T-helper 2 cell (primary cell): ENCODE data around the gene ITPR2.
"Not testable (repeated sequence)": the region's sequence is repeated elsewhere in the genome, so short reads cannot be mapped to it uniquely, and the experiment has no call there.

ENCODE experiments used
- DNase-seq, 5 experiments: peaks; one replicate each; pipeline versions ENCODE4 v3.0.0 to v3.0.0-alpha.2; 2012 to 2022

The ITPR2 gene

DNA sequence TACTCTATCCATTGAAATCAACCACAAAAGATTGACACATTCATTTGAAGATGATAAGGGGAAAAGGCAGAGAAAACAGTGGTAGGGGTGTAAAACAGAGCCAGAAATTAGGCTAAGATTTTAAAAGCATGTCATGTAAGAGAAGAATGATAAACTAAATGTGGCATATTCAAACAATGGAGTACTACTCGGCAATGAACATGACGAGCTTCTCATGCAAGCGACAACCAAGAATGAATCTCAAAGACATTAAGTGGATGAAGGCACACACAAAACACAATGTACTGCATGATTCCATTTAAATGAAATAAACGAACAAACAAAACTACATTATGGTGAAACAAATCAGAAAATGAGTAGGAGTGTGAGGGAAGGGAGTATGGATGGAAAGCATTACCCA is 134.8 kb downstream of the ITPR2 start:
- no peak for DNase-seq

DNA sequence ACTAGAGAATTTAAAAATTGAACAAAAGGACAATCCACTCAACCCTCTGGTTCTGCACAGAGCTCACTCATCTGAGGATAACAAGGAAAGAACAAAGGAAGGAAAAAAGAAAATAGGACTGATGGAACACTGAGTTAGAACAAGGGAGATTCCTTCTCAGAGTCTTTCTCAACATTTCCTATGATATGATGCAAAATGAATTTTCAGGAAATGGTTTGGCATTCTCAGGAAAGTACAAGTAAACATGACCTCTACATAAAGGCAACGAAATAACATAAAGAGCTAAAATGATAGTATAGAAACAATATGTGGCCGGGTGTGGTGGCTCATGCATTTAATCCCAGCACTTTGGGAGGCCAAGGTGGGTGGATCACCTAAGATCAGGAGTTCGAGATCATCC is 135.8 kb downstream of the ITPR2 start:
- DNase-seq, result no peak

- DNase-seq, result peak in 1 of 5 experiments; percentile 81
Observed at GRCh38 chr12:26696613-26697092, 136.3 kb downstream of the ITPR2 start.

DNA sequence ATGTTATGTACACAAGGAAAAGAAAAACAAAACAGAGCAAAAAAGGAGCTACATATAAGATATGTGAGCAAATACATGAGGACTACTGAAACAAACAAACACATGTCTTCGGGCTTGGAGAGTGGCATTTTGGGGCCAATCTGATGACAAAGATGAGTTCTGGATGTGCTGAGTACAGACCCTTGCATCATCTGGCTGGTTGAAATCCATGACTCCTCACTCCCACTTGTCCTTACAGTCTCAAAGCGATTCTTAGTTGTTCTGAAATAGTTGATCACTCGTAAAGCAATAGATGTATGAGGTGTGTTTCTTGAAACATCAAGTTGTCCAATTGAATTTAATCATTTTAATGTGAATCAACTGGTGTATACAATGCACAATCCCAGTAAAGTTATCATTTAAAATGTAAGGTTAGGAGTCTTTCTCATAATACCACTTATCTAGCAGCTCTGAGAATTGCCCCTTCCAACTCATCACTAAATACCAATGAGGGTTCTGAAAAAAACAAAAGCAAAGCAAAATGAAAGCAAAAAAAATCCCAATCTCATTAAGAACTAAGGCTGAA is 136.9 kb downstream of the ITPR2 start:
- no peak for DNase-seq

DNA sequence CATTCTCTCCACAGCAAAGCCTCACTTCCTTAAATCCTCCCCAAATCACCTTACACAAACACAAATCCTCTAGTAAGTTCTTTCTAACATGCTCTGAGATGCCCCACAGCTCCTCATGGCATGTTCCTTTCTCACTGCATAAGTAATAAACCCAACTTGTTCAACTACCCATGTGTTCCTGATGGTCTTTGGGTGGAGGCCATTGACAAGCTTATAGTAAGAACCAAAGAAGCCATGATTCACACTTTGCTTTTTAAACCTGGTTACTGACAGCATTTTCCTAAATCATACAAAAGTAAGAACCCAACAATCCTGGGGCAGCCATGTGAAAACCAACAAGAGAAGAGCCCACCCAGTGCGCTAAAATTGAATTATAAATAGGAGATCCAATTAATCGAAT is 138.6 kb downstream of the ITPR2 start:
- no peak for DNase-seq

DNA sequence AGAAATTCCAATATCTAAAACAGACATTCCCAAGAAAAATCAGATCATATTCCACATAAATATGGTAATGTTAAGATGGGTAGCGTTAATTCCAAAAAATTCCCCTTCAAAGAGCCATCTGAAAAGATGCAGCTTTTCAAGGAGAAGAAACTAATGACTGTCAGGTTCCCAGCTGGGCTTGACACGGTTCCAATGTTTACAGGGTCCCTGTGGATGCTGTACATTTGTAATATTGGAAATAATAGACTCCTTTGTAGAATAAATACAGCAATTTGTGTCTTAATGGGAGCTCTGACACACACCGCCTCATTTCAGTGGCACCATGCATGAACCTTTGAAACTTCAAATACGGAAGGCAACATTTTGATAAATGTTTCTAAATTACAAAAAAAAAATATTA is 140.6 kb downstream of the ITPR2 start:
- no peak for DNase-seq

DNA sequence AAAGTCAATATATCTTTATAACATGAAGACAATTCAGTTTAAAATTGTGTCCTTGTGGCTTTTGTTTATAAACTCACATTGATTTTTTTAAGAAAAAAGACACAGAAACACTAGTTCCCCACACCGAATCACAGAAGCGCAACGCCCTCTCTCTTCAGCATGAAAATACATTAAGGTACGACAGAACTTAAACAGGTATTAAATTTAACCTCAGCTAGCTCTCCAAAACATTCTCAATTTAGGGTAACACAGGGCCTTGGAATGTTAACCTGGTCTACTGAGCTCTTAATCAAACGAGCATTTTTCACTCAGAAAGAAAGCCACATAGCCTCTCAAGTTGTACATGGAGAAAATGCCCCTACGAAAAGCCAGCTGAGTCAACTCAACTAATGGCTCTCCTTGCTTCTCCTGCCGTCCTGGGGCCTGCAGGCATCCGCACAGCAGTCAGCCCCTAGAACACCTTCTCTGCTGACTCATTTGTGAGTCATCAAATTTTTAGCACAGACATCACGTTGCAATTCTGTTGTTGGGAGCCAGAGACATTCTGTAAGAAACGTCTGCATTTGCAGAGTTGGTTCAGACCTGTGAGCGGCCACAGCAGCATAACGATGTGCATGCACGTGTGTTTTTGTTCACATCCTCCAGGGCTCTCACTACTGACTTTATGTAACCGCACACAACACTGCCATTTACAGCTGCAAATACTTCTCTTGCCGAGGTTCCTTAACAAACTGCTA is 141.6 kb downstream of the ITPR2 start:
- no peak for DNase-seq

- DNase-seq, result no peak
Observed at GRCh38 chr12:26690601-26691000, 142.4 kb downstream of the ITPR2 start.

GRCh38 chr12:26689281-26689841 is 143.6 kb downstream of the ITPR2 start:
- DNase-seq, result no peak

DNA sequence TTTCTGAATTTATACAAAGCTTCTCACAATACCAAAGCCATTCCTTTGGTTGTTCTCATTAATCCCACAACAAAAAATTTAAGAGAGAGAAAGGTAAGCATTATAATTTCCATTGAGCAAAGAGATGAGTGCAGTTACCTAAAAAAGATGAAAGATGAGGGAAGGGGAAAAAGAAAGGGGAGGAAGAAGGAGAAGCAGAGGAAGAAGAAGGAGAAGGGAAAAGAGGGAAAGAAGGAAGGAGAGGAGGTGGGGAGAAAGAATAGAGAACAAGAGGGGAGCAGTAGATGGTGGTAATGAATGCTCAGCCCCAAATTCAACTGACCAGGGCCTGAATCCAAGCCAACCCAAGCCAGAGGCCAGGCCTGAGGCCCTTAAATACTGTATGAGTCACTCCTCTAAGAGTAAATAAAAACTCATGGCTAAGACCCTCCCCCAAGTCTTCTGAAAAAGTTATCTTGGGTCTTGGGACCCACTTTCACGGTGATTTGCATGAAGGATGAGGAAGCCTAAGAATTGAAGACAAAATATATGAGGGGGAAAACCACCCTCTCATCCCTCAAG is 144.6 kb downstream of the ITPR2 start:
- DNase-seq, result no peak

GRCh38 chr12:26686408-26686807 is 146.6 kb downstream of the ITPR2 start:
- DNase-seq, result no peak

DNA sequence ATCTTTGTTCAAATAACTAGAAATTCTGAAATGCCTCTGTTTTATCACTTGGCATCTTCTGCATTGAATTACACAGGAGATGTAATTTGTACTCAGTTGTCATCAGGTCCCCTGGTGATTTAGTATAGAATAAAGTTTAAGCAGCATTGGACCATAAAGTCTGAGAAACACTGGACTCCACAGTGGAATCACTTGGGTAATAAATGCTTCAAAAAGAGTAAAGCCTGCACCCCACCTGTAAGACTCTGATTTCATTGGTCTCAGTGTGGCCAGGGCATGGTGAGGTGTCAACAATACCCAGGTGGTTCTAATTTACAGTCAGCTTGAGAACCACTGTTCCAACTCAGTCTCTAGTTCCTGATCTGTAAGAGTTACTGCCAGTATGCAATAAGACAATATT is 148.9 kb downstream of the ITPR2 start:
- DNase-seq, result no peak

GRCh38 chr12:26683443-26683842 is 149.6 kb downstream of the ITPR2 start:
- DNase-seq, result no peak

- no peak for DNase-seq
Observed at GRCh38 chr12:26680727-26681455, 152.1 kb downstream of the ITPR2 start.

DNA sequence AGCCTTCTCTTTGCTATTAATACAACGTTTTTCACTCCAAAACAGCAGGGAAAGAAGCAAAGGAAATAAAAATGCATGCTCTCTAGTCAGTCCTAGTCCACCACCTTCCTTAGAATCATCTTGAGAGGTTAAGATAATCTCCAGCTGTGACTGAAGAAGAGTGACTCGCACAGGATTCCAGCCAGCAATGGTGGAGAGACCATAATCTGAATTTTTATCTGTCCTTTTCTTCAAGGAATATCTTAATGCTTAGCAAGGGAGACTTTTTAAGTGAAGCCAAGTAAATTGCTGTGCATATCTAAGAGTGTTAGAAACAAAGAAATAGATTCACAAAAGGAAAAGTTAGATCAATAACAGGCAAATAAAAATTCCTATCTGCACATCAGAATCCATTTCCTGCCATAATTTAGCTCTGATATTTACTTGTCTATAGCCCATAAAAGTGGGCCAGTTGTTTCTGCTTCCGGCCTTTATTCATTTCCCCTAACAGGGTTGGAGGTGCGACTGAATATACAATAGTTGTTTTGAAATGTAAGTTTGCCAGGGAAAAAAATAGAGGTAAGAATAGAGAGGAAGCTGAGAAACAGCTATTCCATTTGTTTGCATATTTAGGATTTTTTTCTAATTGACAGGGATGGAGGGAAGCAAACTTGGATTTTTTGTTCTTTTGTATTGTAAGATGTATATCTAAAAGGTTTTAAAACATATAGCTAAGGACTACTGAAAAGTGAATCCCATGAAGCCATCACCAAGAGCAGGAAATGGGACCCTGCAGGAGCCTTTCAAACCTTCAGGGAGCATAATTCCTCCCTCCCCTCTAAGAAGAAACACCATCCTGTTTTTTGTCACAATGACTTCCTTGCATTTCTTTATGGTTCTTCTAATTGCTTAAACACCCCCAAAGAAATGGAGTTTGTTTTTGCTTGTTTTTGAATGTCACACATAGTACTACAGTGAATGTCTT is 154.0 kb downstream of the ITPR2 start:
- DNase-seq, result no peak

DNA sequence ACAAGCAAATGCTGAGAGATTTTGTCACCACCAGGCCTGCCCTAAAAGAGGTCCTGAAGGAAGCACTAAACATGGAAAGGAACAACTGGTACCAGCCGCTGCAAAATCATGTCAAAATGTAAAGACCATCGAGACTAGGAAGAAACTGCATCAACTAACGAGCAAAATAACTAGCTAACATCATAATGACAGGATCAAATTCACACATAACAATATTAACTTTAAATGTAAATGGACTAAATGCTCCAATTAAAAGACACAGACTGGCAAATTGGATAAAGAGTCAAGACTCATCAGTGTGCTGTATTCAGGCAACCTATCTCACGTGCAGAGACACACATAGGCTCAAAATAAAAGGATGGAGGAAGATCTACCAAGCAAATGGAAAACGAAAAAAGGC is 161.5 kb downstream of the ITPR2 start:
- not testable (repeated sequence) for DNase-seq

DNA sequence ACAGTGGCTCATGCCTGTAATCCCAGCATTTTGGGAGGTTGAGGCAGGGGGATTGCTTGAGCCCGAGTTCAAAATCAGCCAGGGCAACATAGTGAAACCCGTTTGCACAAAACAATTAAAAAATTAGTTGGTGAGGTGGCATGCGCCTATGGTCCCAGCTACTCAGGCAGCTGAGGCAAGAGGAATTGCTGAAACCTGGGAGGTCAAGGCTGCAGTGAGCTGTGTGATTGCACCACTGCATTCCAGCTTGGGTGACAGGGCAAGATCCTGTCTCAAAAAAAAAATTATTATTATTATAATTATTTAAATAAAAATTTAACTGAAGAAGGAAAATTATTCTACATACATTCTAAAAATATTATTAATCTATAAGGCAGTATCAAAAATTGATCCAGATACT is 164.1 kb downstream of the ITPR2 start:
- no peak for DNase-seq

- no peak for DNase-seq
Observed at GRCh38 chr12:26668230-26668629, 164.8 kb downstream of the ITPR2 start.

GRCh38 chr12:26666286-26666685 is 166.7 kb downstream of the ITPR2 start:
- no peak for DNase-seq

DNA sequence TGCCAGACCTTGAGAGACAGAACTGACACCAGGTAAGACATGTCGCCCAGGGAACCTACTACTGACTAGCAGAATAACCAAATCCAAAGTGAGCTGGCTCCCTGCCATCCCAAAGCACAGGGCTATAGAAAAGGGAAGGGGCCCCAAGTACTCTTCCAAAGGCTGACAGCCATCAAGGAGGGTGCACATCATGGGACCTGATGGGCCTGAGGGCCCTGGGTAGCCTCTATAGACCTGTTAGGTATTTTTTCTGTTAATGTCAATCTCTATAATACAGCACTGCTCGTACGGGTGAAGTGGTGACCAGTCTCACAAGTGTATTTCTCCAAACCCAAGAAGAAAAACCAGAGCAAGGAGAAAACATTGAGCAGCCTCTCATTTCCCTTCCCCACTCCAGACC is 171.6 kb downstream of the ITPR2 start:
- DNase-seq, result no peak

DNA sequence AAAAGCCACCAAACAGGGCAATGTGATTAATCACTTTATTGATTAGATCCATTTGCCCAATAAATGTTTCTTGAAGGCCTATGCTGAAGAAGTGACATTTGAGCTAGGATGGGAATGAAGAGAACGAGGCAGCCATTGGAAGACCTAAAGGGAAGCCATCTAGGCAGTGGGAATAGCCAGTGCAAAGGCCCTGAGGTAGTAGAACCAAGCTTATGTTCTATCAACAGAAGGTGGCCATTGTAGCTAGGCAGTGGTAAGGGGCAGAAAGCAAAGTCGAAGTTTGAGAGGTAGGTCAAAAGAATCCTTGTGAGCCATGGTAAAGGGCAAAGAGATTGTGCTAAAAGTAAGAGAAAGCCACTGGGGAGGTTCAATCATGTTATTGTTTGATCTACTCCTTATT is 173.1 kb downstream of the ITPR2 start:
- DNase-seq, result no peak

DNA sequence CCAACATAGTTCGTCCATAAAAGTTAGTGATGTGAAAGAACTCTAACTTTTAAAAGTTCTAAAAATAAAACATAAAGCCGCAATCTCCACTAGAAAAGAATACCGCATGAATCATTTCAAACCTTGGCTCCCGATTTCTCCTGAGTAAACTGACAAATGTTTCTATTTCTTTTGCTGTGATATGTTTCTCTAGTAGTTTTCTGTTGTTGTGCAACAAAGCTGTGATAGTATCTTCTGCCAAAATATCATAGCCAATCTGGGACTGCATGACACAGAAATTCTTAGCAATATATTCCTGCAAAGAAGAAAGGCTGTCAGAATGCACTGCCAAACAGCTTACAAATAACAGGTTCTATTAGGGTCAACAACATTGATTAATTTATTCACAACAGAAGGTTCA is 174.0 kb downstream of the ITPR2 start:
- no peak for DNase-seq
